Motor neuron (in vitro differentiated cells): Measurements from ENCODE around the gene KIF5B. TPM values are rescaled to one million over a fixed set of nuclear protein-coding genes. Genes with fewer than 3 reads are reported as not detected.

ENCODE experiments used
- ATAC-seq, 8 experiments: fragments of 200-7000 bp; cut with Tn5 transposase; replicated peaks in 6 of 8; 2 replicates each; pipeline ENCODE4 v1.8.0; 2021; ENCODE audit warnings: mild to moderate bottlenecking in 8 of 8, moderate library complexity in 8 of 8
- H3K27ac ChIP-seq, 2 donors: fragments of 250-450 bp; sonication (Bioruptor Pico); 2 replicates each; pipeline ENCODE4 v1.9.0; 2021; ENCODE audit warnings: antibody characterized with exemption in 2 of 2, mild to moderate bottlenecking in 2 of 2, moderate library complexity in 1 of 2
- H3K4me1 ChIP-seq, 2 donors: fragments of 250-450 bp; sonication (Bioruptor Pico); replicated peaks in 1 of 2; 2 replicates each; pipeline ENCODE4 v1.6.1; 2021; ENCODE audit warnings: antibody characterized with exemption in 2 of 2, mild to moderate bottlenecking in 2 of 2, moderate library complexity in 1 of 2
- H3K4me3 ChIP-seq, 5 donors: fragments of 250-450 bp; sonication (Bioruptor Pico); 2 replicates each; pipeline ENCODE4 v1.9.0; 2021; ENCODE audit warnings: antibody characterized with exemption in 5 of 5, mild to moderate bottlenecking in 5 of 5, moderate library complexity in 4 of 5
- WGBS, 10 experiments: fragments of 450-650 bp; shearing (Covaris generic); methylation state at CpG; one replicate each; pipeline ENCODE4 v1.0.0; 2022; 5-methylcytosine and 5-hydroxymethylcytosine counted together
- in situ Hi-C, 9 experiments: fragments of 400-800 bp; cut with MboI; loops; one replicate each; pipeline ENCODE4 v1.15.0; 2021; ENCODE audit warnings: low sequenced_read_pairs in 9 of 9, low pct_unique_long_range_greater_than_20kb in 2 of 9; ENCODE audit not compliant: unreplicated experiment in 9 of 9
- total RNA-seq, 8 experiments: library from RNA; unstranded; fragments of 300-600 nt; gene quantifications; 2 replicates each; pipeline versions ENCODE4 v1.2.3 to v1.2.4, GENCODE V29; 2022

Gene KIF5B
- total RNA-seq, 8 experiments from 2014 or later = 86.4 to 139 (median 115) TPM

DNA sequence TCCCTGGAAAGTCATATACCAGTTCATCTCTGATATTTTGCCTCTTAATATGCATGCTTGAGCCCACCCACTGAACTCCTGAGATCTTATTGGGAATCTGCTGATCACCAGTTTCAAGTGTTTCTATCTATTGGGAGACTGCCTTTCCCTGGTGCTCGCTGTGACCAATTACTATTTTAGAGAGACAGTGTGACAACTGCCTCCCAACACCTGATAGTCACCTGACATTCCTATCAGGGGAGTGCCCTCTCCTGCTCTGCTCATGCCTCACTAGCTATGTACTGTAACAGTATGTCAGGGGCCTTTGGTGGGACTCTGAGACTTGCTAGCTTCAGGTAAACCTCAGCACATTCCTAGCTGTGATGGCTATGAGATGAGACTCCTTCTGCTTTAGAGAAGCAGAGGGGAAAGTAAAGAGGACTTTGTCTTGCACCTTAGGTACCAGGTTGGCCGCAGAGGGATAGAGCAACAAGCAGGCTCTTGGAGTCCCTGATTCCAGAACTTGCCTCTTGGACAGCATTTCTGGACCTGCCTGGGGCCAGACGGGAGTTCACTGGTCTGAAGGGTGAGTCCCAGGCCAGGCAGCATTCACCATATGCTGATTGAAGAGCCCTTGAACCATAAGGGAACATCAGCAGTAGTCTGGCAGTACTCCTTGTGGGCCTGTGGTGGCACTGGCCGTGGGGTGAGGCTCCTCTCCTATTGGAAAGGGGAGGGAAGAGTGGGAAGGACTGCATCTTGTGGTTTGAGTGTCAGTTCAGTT, 93.2 kb downstream of the KIF5B start:
- no peaks in the 10 kb centered on the region for H3K4me1 ChIP-seq
- 0 to 100% (median 80%) methylated on average over 1 to 3 of the region's 4 CpGs; no CpG with 5 or more reads in 5 of the 10 experiments for WGBS, 10 experiments
- in situ Hi-C loops = no loop called here
- H3K27ac ChIP-seq = no peak overlapping the region
- ATAC-seq = peak in 3 of 8 experiments; percentile 60 to 97 (median 94)
- no peak overlapping the region for H3K4me3 ChIP-seq

- in situ Hi-C loops = no loop called here
- no peaks in the 10 kb centered on the region for H3K4me1 ChIP-seq
- 14 to 100% (median 84%) methylated on average over 1 to 7 of the region's 8 CpGs for WGBS, 10 experiments
- H3K27ac ChIP-seq = no peak overlapping the region
- peak in 6 of 8 experiments; percentile 32 to 69 (median 46) for ATAC-seq
- no peak overlapping the region for H3K4me3 ChIP-seq
Observed at GRCh38 chr10:31961277-31962074, 94.7 kb downstream of the KIF5B start.

DNA sequence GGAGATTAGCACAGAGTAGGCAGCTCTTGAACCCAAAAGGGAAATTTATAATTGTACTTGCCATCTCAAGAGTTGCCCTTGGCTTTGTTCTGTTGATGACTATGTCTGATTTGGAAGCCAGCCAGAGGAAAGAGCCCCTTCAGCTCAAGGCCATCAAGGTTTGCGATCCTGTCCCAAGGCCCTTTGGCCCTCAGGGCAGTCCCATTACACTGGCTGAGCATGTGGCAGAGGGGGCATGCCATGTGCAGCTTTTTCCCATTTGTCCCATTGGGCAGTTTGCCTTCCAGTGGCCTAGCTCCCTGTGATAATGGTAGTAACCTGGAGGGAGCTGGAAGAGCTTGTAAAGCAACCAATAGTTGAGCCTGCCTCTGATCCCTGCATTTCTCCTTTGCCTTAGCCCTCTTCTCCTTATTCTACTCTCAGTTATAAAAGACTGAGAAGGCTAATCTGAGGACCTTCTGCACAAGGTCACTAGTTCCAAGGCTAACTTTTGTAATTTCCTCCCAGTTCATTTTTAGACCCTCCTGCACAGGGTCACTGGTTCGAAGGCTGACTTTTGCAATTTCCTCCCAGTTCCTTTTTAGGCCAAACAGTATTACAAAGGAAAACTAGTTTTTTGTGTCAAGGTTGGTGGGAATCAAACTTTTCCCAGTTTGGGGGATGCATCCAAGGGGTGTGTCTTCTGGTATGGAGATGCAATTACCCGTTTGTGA, 96.6 kb downstream of the KIF5B start:
- no peak for ATAC-seq
- 0 to 100% (median 57%) methylated on average over 1 to 2 of the region's 3 CpGs; no CpG with 5 or more reads in 3 of the 10 experiments for WGBS, 10 experiments
- in situ Hi-C loops = no loop called here
- no peak overlapping the region for H3K4me3 ChIP-seq
- no peak overlapping the region for H3K27ac ChIP-seq
- no peaks in the 10 kb centered on the region for H3K4me1 ChIP-seq

Other genes with a start within 250 kb of the KIF5B start
- gene ARHGAP12, start 127.6 kb downstream of the KIF5B start, total RNA-seq = 10 to 100 TPM; 20.9 to 50.3 (median 29.7) TPM